ENCODE results near the gene TCF7L1.
"Not testable (repeated sequence)": the region's sequence is repeated elsewhere in the genome, so short reads cannot be mapped to it uniquely, and the experiment has no call there.

Gene TCF7L1

DNA sequence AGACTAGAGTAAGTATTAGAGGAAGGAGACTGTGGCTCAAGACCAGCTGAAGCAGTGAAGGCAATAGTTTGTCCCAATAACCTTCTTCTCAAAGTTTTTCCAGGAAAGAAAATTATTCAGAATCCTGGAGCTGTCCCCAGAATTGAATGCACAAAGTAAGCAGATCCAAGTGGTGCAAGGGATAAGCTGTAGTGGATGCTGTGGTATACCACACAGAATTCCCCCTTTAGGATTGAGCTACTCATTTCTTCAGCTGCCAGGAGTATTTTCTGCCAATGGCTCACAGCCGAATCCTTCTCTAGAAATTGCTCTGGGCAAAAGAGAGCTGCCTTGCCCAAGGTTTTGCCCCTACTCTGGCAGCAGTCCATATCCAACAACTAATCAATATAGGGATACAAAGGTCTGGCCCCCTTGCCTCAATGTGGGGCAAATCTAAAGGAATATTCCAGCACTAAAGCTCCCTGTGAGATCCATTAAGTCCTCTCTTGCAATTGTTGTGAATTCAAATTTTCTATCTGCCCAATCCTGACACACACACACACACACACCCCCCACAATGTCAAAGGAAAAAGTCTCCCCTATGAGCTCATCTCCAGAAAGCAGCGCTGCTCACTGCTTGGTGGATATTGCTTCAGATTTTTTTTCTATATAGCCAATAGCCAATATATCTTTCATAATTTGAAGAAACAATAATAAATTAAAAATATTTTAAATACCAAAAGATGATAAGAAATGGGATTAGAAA is 18.4 kb upstream of the TCF7L1 start:
- no peak for TF ChIP-seq POLR2A (IDR thresholded peaks at IDR 0.05; ENCODE audit: low read length)
- TF ChIP-seq GATA1 (IDR thresholded peaks at IDR 0.05; ENCODE audit: low read depth, low read length) = no peak
- DNase-seq = no peak

DNA sequence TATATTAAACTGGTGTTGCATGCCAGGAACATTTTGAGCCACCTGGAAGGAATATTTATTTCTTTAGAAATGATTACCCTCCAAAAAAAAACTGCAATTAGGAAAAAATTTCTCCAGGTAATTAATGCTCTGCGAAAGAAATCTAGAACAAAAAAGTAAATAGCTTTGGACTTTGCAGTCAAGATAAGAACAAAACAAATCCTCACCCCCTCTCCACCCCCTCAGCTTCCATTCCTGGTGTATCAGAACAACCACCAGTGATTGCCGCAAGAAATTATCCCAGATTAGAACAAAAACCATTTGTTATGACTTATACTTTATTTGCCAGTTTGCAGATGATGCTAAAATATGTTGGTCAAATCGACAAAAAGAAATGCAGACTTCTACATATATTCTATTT is 17.0 kb upstream of the TCF7L1 start:
- TF ChIP-seq GATA1 (IDR thresholded peaks at IDR 0.05; ENCODE audit: low read depth, low read length) (no peak), POLR2A (IDR thresholded peaks at IDR 0.05; ENCODE audit: low read length) (no peak)

DNA sequence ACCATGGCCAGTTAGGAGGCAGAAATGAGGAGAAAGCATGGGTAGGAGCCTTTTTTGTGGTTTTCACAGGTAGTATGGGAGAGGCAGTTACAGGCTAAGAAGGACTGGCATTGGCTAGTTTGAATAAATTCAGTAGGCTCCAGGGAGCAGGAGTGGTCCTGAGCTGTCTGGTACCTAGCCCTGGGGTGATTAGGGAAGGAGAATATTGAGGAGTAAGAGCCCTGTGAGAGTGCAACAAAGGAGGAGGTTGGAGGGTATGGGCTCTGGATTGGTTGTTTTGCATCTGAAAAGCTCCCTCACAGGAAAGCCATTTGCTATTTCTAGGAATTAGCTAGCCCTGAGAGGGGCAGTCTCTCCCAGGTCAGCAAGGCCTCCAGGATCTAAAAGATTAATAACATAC is 13.3 kb upstream of the TCF7L1 start:
- TF ChIP-seq GATA1 (IDR thresholded peaks at IDR 0.05; ENCODE audit: low read depth, low read length) (no peak), POLR2A (IDR thresholded peaks at IDR 0.05; ENCODE audit: low read length) (no peak)
- no peak for DNase-seq

More for the DNA sequence above, 17.0 kb upstream of the TCF7L1 start:
- no peak for DNase-seq

DNA sequence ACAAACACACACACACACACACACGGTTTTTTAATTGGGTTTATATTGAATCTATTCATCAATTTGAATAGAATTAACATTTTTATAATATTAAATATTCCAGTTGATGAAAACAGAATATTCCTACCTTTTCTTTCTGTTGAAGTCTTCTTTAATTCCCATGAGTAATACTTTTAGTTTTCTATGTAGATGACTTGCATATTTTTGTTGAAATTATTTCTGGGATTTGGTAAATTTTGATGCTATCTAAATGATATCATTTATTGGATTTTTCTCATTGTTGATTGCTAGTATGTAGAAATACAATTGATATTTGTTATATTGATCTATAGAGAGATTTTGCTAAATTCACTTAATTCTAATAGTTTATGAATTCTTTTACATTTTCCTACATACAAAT is 12.8 kb upstream of the TCF7L1 start:
- DNase-seq = no peak
- TF ChIP-seq GATA1 (IDR thresholded peaks at IDR 0.05; ENCODE audit: low read depth, low read length) (no peak), POLR2A (IDR thresholded peaks at IDR 0.05; ENCODE audit: low read length) (no peak)

DNA sequence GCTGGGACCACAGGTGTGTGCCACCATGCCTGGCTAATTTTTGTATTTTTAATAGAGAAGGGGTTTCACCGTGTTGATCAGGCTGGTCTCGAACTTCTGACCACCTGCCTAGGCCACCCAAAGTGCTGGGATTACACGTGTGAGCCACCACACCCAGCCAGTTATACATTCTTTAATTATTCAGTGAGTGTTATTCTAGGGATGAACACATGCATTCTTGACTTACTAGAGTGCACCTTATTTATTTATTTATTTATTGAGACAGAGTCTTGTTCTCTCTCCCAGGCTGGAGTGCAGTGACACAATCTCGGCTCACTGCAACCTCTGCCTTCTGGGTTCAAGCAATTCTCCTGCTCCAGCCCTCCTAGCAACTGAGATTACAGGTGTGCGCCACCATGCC is 6.7 kb upstream of the TCF7L1 start:
- not testable (repeated sequence) for DNase-seq

DNA sequence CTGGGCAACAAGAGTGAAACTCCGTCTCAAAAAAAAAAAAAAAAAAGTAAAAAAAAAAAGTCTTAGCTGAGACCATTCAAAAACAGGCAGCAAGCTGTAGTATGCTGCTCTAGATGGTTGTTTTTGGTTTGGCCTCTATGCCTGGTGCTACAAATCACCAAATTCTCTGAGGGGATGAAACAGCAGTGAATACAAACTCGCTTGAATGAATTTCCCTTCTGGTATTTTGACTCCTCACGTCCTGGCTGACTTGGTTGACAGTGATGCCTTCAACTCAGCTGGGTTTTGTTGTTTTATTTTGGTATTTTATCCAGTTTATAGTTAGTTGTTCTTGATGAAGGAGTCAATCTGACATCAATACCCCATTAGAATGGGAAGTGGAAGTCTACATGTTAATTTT is 3.3 kb upstream of the TCF7L1 start:
- TF ChIP-seq GATA1 (IDR thresholded peaks at IDR 0.05; ENCODE audit: low read depth, low read length) (no peak), POLR2A (IDR thresholded peaks at IDR 0.05; ENCODE audit: low read length) (no peak)
- DNase-seq = no peak

DNA sequence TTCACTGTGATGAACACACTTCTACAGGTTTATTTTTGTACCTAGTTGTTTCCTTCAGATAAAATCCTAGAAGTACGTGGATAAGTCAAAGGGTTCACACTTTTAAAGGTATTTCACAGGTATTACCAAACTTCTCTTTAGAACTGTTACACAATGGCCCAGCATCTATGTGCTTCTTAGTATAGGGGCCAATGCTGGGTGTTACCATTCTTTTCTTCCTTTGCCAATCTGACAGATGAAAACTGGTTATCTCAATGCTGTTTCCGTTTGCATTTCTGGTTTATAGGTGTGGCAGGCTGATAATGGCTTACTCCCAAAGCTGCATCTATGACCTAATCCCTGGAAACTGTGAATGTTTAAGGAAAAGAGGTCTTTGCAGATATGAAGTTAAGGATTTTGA is 2.8 kb upstream of the TCF7L1 start:
- no peak for DNase-seq
- TF ChIP-seq GATA1 (IDR thresholded peaks at IDR 0.05; ENCODE audit: low read depth, low read length) (no peak), POLR2A (IDR thresholded peaks at IDR 0.05; ENCODE audit: low read length) (no peak)

DNA sequence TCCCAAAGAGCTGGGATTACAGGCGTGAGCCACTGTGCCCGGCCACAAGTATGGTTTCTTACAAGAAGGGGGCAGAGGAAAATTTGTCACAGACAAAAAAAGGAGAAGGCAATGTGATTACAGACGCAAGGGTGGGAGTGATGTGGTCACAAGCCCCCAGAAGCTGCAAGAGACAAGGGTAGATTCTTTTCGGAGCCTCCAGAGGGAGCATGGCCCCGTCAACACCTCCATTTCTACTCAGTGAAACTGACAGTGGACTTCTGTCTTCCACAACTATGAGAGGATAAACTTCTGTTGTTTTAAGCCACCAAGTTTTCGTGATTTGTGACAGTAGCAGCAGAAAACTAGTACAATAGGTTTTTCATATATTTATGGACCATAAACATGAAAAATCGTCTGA is 2.1 kb upstream of the TCF7L1 start:
- no peak for DNase-seq
- TF ChIP-seq POLR2A (IDR thresholded peaks at IDR 0.05; ENCODE audit: low read length) (no peak), GATA1 (IDR thresholded peaks at IDR 0.05; ENCODE audit: low read depth, low read length) (no peak)

DNA sequence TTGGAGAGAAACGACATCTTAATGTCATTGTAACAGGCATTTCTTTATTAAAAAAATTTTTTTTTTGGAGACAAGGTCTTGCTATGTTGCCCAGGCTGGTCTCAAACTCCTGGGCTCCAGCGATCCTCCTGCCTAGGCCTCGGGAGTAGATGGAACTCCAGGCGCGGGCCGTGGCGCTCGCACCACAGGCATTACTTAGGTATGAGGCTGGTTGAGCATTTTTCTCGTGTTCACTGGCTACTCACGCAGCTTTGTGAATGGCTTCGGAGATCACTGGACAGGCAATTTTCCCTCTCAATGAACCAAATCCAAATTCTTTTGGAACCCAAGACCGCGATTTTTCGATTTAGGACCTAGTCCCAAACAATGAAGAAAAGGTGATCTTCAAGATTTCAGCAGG is 795 bp upstream of the TCF7L1 start:
- no peak for DNase-seq
- TF ChIP-seq GATA1 (IDR thresholded peaks at IDR 0.05; ENCODE audit: low read depth, low read length) (no peak), POLR2A (IDR thresholded peaks at IDR 0.05; ENCODE audit: low read length) (no peak)

DNA sequence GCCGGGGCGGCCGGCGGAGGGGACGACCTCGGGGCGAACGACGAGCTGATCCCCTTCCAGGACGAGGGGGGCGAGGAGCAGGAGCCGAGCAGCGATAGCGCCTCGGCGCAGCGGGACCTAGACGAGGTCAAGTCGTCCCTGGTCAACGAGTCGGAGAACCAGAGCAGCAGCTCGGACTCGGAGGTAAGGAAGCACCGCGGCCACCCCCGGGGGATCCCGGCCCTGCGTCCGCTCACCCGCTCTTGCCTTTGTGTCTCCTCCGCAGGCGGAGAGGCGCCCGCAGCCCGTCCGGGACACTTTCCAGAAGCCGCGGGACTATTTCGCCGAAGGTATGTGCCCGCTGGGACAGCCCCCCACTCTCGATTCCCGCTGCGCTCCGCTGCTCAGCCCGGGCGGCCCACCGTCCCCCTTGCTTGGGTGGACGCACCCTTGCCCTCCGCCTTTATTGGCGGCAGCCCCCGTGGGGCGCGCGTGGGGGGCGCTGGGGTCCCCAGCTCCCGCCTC is 611 bp downstream of the TCF7L1 start:
- TF ChIP-seq POLR2A (IDR thresholded peaks at IDR 0.05; ENCODE audit: low read length) (no peak), GATA1 (IDR thresholded peaks at IDR 0.05; ENCODE audit: low read depth, low read length) (no peak)
- DNase-seq = no peak

DNA sequence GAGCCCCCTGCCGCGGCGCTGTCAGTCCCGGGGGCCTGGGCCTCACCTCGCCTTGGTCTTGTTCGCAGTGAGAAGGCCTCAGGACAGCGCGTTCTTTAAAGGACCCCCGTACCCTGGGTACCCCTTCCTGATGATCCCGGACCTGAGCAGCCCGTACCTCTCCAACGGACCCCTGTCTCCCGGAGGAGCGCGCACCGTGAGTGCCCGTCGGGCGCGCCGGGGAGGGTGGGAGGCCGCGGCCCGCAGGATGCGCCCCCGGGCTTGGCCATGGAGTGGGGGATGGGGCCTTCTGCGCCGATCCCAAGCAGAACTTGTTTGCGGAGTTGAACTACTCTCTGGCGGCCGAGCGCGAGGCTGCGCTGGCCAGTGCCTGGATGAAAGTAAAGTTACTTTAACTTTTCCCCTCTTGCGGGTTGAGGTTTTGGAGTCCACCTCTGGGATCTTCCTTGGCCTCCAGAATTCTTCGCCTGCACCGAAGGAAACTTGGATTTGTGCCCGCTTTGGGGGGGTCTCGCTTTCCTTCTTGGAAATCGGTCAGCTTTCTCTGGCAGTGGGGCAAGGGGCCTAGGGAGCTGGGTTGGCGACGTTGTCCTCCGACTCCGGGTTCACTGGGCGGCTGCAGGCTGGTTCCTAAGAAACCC is 1.2 kb downstream of the TCF7L1 start:
- DNase-seq = no peak
- TF ChIP-seq GATA1 (IDR thresholded peaks at IDR 0.05; ENCODE audit: low read depth, low read length) (no peak), POLR2A (IDR thresholded peaks at IDR 0.05; ENCODE audit: low read length) (no peak)

DNA sequence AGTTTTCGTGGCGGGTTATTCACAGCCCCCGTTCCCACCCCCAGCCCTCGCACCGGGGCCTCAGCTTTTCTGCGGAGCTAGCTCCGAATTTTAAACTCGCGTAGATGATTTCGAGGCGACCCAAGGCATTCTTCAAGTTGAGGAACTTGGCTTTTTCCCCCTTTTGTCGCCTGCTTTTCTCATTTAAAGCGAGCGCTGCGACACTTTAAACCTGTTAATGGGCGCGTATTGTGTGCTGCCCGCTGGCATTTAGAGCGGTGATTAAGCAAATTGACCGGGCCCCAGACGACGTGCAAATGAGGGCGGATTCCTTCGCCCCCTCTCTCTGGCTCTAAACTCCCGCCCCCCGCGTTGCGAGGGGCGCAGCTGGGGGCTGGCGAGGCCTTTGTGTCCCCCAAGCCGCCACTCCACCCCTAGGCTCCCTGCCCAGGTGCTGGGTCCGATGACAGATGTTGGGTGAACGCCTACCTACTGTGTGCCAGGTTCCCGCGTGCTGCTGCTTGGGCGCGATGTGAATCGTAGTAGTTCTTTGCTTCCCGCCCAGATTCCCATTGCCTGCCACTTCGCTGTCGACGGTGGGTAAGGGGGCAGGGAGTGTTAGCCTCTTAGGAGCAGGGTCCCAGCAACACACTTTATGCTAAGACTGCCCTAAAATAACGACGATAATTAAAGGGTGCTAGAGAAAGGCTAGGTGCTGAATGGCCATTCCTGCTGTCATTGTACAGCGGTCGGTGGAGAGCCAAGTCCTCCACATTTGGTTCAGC is 1.9 kb downstream of the TCF7L1 start:
- no peak for DNase-seq
- no peak for TF ChIP-seq GATA1 (IDR thresholded peaks at IDR 0.05; ENCODE audit: low read depth, low read length)
- no peak for TF ChIP-seq POLR2A (IDR thresholded peaks at IDR 0.05; ENCODE audit: low read length)

DNA sequence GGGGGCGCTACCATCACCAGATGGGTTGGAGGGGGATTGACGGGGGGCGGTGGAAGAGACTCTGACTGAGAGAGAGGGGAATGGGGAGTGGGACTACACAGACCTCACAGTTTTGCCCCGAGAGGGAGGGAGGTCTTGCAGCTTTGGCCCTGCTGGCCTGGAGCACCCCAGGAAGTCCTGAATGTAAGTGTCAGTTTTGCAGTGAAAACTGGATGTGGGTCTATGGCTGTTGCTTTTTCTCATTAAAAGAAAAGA is 2.4 kb downstream of the TCF7L1 start:
- TF ChIP-seq GATA1 (IDR thresholded peaks at IDR 0.05; ENCODE audit: low read depth, low read length) (no peak), POLR2A (IDR thresholded peaks at IDR 0.05; ENCODE audit: low read length) (no peak)
- DNase-seq = no peak

DNA sequence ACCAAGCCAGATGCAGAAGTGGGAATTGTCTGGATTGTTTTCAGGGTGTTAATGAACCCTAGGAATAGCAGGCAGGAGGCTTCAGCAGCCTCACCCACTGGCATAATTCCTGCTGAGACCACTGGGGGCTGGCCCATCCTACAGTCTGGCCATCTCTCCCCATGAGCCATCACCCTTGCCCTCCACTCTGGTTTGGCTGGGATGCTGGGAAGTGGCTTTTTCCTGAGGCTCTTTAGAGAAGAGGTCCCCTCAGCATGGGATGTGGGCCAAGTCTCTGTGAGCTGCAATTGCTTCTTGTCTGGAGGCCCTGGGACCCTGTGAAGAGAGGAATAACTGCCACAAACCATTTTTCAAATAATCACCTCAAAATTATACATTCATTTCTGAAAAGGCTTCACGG is 4.0 kb downstream of the TCF7L1 start:
- no peak for DNase-seq
- TF ChIP-seq GATA1 (IDR thresholded peaks at IDR 0.05; ENCODE audit: low read depth, low read length) = no peak
- TF ChIP-seq POLR2A (IDR thresholded peaks at IDR 0.05; ENCODE audit: low read length) = no peak

Measured in erythroblast (primary cell).